ENCODE results near the gene KCND3.

KCND3 gene

DNA sequence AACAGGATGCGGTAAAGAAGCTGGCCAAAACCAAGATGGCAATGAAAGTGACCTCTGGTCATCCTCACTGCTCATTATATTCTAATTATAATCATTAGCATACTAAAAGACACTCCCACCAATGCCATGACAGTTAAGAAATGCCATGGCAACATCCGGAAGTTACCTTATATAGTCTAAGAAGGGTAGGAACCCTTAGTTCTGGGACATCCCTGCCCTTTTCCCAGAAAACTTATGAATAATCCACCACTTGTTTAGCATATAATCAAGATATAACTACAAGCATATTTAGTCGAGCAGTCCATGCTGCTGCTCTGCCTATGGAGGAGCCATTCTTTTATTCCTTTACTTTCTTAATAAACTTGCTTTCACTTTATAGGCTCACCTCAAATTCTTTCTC is 154.0 kb downstream of the KCND3 start:
- no peak overlapping the region for H3K27ac ChIP-seq
- TF ChIP-seq ZFX (IDR thresholded peaks at IDR 0.05): no peak

DNA sequence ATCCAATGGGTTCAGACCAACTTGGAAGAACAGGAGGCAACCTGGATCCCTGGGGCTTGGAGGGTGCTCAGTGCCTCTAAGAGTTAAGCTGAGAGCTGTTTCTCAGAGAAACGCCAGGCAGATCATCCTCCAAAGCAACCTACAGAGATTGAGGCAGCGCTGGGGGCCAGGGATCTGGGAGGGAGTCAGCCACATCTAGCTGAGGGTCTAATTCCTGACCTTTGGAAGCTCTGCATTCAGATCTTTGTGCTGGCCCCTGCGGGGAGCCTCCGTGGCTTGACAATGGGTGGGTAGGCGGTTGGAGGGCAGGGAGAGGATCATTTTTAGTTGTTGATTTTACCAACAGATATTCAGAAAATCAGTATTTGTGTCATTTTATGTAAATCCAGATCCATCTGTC is 154.5 kb downstream of the KCND3 start:
- TF ChIP-seq, protein P1, sequence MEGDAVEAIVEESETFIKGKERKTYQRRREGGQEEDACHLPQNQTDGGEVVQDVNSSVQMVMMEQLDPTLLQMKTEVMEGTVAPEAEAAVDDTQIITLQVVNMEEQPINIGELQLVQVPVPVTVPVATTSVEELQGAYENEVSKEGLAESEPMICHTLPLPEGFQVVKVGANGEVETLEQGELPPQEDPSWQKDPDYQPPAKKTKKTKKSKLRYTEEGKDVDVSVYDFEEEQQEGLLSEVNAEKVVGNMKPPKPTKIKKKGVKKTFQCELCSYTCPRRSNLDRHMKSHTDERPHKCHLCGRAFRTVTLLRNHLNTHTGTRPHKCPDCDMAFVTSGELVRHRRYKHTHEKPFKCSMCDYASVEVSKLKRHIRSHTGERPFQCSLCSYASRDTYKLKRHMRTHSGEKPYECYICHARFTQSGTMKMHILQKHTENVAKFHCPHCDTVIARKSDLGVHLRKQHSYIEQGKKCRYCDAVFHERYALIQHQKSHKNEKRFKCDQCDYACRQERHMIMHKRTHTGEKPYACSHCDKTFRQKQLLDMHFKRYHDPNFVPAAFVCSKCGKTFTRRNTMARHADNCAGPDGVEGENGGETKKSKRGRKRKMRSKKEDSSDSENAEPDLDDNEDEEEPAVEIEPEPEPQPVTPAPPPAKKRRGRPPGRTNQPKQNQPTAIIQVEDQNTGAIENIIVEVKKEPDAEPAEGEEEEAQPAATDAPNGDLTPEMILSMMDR (conservative IDR thresholded peaks at IDR 0.05): no peak
- TF ChIP-seq ZFX (IDR thresholded peaks at IDR 0.05): no peak
- H3K27ac ChIP-seq: no peak overlapping the region

GRCh38 chr1:111833334-111833733 is 156.1 kb downstream of the KCND3 start:
- no peak for TF ChIP-seq ZFX (IDR thresholded peaks at IDR 0.05)
- TF ChIP-seq, protein P1 (conservative IDR thresholded peaks at IDR 0.05): no peak
- no peak overlapping the region for H3K27ac ChIP-seq

GRCh38 chr1:111832521-111833155 is 156.8 kb downstream of the KCND3 start:
- TF ChIP-seq, protein P1 (conservative IDR thresholded peaks at IDR 0.05): no peak
- no peak for TF ChIP-seq ZFX (IDR thresholded peaks at IDR 0.05)
- H3K27ac ChIP-seq: no peak overlapping the region

GRCh38 chr1:111831153-111831552 is 158.3 kb downstream of the KCND3 start:
- H3K27ac ChIP-seq: no peak overlapping the region
- TF ChIP-seq ZFX (IDR thresholded peaks at IDR 0.05): no peak

DNA sequence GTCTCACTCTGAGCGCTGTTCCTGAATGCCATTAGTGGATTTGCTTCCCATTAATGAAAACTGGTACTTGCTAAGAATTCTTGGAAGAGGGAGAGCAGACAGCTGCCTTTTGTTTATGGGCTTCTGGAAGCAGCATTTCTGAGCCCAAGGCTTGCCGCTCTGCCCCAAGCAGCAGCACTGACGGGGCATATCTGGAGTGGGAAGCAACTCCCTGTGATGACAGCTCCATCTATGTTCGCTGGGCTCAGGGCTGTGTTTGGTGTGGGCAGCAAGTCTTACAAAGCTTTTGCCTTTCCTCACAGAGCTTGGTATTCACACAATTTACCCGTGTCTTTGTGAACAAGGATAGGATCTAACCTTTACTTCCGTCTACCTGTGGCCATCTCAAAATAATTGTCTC is 161.5 kb downstream of the KCND3 start:
- no peak for TF ChIP-seq ZFX (IDR thresholded peaks at IDR 0.05)
- TF ChIP-seq, protein P1 (conservative IDR thresholded peaks at IDR 0.05): no peak
- H3K27ac ChIP-seq: no peak overlapping the region

DNA sequence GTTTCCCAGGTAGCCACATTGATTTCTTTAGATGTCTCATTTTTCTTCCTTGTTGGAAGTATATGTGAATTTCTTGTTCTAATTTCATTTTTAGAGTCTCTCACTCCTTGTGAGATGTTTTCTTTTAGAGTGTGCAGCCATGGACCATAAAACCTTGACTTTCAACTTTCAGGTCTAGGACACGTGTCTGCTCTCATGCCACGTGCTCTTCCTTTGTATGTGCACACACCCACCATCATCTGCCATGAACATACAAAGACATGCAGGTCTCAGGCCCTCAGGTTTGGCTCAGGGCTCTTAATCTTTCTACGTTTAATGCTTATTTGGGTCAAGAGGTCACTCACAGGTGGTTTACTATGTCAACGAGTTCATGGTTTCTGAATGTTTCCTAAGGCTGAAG is 163.2 kb downstream of the KCND3 start:
- no peak overlapping the region for H3K27ac ChIP-seq
- TF ChIP-seq, protein P1 (conservative IDR thresholded peaks at IDR 0.05): no peak
- TF ChIP-seq ZFX (IDR thresholded peaks at IDR 0.05): no peak

DNA sequence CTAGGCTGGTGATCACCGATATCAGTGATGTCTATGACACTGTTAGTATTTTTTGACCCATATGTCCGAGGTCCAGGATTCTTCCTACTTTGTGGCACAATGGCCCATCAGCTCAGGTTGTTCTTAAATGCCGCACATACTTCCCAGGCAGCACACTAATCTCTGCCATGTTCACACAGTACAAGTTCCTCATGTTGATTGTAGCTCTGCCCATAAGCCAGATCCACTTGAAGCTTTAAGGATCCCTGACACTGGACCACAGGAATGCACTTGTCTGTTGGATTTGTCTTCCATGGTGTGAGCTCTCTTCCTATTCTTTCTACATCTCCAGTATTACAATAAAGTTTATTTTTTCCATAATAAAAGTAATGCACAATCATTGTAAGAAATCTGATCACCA is 164.3 kb downstream of the KCND3 start:
- TF ChIP-seq ZFX (IDR thresholded peaks at IDR 0.05): no peak
- TF ChIP-seq, protein P1 (conservative IDR thresholded peaks at IDR 0.05): no peak
- no peak overlapping the region for H3K27ac ChIP-seq
